ENCODE results near the gene SFTPA1. TPM values are rescaled to one million over a fixed set of nuclear protein-coding genes. Genes with fewer than 3 reads are reported as not detected.
"Not testable (repeated sequence)": the region's sequence is repeated elsewhere in the genome, so short reads cannot be mapped to it uniquely, and the experiment has no call there.

SFTPA1 gene
- total and polyA plus RNA-seq, 2 experiments from 2014 or later = not detected

DNA sequence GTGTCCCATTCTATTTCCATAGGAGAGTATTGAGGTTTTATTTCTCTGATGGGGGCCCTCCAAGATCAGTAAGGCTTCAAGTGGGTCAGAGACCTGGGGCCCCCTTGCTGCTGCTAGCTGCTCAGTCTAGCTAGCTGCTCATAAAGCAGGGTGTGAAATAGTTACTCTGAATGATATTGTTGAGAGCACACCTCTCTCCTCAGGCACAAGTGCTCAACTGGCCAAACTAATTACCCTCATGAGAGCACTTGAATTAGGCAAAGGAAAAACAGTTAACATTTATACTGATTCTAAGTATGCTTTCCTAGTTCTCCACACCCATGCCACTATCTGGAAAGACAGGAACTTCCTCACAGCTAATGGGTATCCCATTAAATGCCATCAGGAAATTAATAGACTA is 5.4 kb upstream of the SFTPA1 start:
- Histone ChIP-seq H3K4me1 (ENCODE audit: insufficient read depth) (no peaks in the 10 kb centered on the region), H4K20me1 (ENCODE audit: insufficient read depth) (no peaks in the 10 kb centered on the region), H3K4me3 (no peak overlapping the region), H3K9ac (no peak overlapping the region), H3K9me2 (ENCODE audit: insufficient read depth) (no peaks in the 10 kb centered on the region), H2AFZ (no peak overlapping the region), H3K27ac (no peak overlapping the region), H3F3A (ENCODE audit: insufficient read depth) (no peaks in the 10 kb centered on the region), H3K36me3 (ENCODE audit: low read depth) (no peaks in the 10 kb centered on the region), H3K9me3 (ENCODE audit: low read depth) (no peaks in the 10 kb centered on the region), H3K4me2 (ENCODE audit: unreplicated experiment) (no peak overlapping the region), H3K79me2 (ENCODE audit: insufficient read depth) (no peaks in the 10 kb centered on the region), H3K27me3 (replicated peaks; ENCODE audit: insufficient read depth) (peaks cover 30% of the 10 kb centered on the region)
- no peak for DNase-seq
- in situ Hi-C loops (cut with MboI) = no loop called here
- TF ChIP-seq EZH2phosphoT487 (IDR thresholded peaks at IDR 0.05; ENCODE audit: insufficient read depth, low read depth) (no peak), EZH2 (IDR thresholded peaks at IDR 0.05; ENCODE audit: insufficient read depth, poor library complexity, severe bottlenecking) (no peak)

GRCh38 chr10:79608505-79609375 is 2.0 kb upstream of the SFTPA1 start:
- Histone ChIP-seq H3K79me2 (ENCODE audit: insufficient read depth) (no peaks in the 10 kb centered on the region), H2AFZ (no peak overlapping the region), H3K36me3 (ENCODE audit: low read depth) (no peaks in the 10 kb centered on the region), H3K9ac (no peak overlapping the region), H3K27ac (no peak overlapping the region), H4K20me1 (ENCODE audit: insufficient read depth) (no peaks in the 10 kb centered on the region), H3K4me1 (ENCODE audit: insufficient read depth) (no peaks in the 10 kb centered on the region), H3K4me3 (no peak overlapping the region), H3K9me3 (ENCODE audit: low read depth) (no peaks in the 10 kb centered on the region), H3F3A (ENCODE audit: insufficient read depth) (no peaks in the 10 kb centered on the region), H3K27me3 (replicated peaks; ENCODE audit: insufficient read depth) (peaks cover 14% of the 10 kb centered on the region; the same call in 1 of the 2 replicates), H3K9me2 (ENCODE audit: insufficient read depth) (no peaks in the 10 kb centered on the region), H3K4me2 (ENCODE audit: unreplicated experiment) (no peak overlapping the region)
- TF ChIP-seq EZH2 (IDR thresholded peaks at IDR 0.05; ENCODE audit: insufficient read depth, poor library complexity, severe bottlenecking) = no peak
- no peak for TF ChIP-seq EZH2phosphoT487 (IDR thresholded peaks at IDR 0.05; ENCODE audit: insufficient read depth, low read depth)
- DNase-seq = peak; percentile 31
- 47 to 48% methylated on average over 20 of the region's 20 CpGs for WGBS, 2 experiments (ENCODE audit: low coverage in 1 of 2, low lambda C conversion rate in 2 of 2, missing lambda C conversion rate in 2 of 2)
- in situ Hi-C loops (cut with MboI) = no loop called here

DNA sequence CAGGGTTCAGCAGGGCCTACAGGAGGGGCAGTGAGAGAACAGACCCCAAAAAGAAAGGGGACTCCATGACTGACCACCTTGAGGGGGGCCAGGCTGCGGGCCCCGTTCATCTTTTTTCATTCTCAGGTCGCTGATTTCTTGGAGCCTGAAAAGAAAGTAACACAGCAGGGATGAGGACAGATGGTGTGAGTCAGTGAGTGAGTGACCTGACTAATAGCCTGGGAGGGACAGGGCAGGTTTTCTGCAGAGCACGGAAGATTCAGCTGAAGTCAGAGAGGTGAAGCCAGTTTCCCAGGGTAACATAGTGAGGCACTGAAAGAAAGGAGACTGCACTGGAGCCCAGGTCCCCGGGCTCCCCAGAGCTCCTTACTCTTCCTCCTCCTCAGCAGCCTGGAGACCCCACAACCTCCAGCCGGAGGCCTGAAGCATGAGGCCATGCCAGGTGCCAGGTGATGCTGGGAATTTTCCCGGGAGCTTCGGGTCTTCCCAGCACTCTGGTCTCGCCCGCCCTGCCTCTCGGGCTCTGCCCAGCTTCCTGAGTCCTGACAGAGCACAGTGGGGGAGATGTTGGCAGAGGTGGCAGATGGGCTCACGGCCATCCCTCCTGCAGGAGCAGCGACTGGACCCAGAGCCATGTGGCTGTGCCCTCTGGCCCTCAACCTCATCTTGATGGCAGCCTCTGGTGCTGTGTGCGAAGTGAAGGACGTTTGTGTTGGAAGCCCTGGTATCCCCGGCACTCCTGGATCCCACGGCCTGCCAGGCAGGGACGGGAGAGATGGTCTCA is 646 bp downstream of the SFTPA1 start:
- H3K27me3 ChIP-seq (replicated peaks; ENCODE audit: insufficient read depth) = peaks cover 13% of the 10 kb centered on the region; the same call in 1 of the 2 replicates
- H3K4me3 ChIP-seq; H3K27ac ChIP-seq; H3K9ac ChIP-seq; H3K4me1 ChIP-seq (ENCODE audit: insufficient read depth); H3K9me3 ChIP-seq (ENCODE audit: low read depth); H3K36me3 ChIP-seq (ENCODE audit: low read depth); H3F3A ChIP-seq (ENCODE audit: insufficient read depth); H3K79me2 ChIP-seq (ENCODE audit: insufficient read depth); H4K20me1 ChIP-seq (ENCODE audit: insufficient read depth); H2AFZ ChIP-seq; H3K4me2 ChIP-seq (ENCODE audit: unreplicated experiment); H3K9me2 ChIP-seq (ENCODE audit: insufficient read depth); in situ Hi-C loops (cut with MboI): not testable (repeated sequence)
- DNase-seq = peak; percentile 49
- 74 to 77% methylated on average over 16 to 18 of the region's 18 CpGs for WGBS, 2 experiments (ENCODE audit: low coverage in 1 of 2, low lambda C conversion rate in 2 of 2, missing lambda C conversion rate in 2 of 2)

DNA sequence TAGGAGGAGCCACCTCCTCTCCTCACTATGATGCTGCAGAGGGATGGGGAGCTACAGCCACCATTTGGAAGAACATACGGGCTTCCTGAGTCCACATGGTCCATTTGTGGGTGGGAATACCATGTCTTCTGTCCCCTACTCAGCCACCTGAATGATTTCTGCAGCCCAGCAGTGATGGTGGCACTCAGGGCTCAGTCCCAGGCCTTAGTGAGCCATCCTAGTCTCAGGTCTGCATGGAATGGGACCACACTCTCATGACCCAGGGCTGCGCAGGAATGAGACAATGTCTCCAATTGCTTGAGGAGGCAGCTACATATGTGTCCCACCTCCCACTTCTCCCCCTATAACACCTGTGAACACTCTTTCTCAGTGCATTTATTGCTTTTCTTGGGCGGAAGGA is 4.8 kb downstream of the SFTPA1 start:
- Histone ChIP-seq H3K4me2 (ENCODE audit: unreplicated experiment) (no peak overlapping the region), H3K27me3 (replicated peaks; ENCODE audit: insufficient read depth) (peaks cover 19% of the 10 kb centered on the region; the same call in 1 of the 2 replicates), H3K79me2 (ENCODE audit: insufficient read depth) (no peaks in the 10 kb centered on the region), H2AFZ (no peak overlapping the region), H3K4me1 (ENCODE audit: insufficient read depth) (no peaks in the 10 kb centered on the region), H3K9ac (no peak overlapping the region), H3K9me3 (ENCODE audit: low read depth) (no peaks in the 10 kb centered on the region), H3K4me3 (no peak overlapping the region), H3K27ac (no peak overlapping the region), H4K20me1 (ENCODE audit: insufficient read depth) (no peaks in the 10 kb centered on the region), H3K36me3 (ENCODE audit: low read depth) (no peaks in the 10 kb centered on the region), H3F3A (ENCODE audit: insufficient read depth) (no peaks in the 10 kb centered on the region), H3K9me2 (ENCODE audit: insufficient read depth) (no peaks in the 10 kb centered on the region)
- WGBS, 2 experiments (ENCODE audit: low coverage in 1 of 2, low lambda C conversion rate in 2 of 2, missing lambda C conversion rate in 2 of 2) = 40 to 41% methylated on average over 3 of the region's 3 CpGs
- in situ Hi-C loops (cut with MboI) = no loop called here
- no peak for DNase-seq
- TF ChIP-seq EZH2phosphoT487 (IDR thresholded peaks at IDR 0.05; ENCODE audit: insufficient read depth, low read depth) = no peak
- no peak for TF ChIP-seq EZH2 (IDR thresholded peaks at IDR 0.05; ENCODE audit: insufficient read depth, poor library complexity, severe bottlenecking)
